ENCODE measurements around the gene MYO5B. TPM values are rescaled to one million over a fixed set of nuclear protein-coding genes. Genes with fewer than 3 reads are reported as not detected.

Gene MYO5B
- total RNA-seq, 1 experiment from 2014 or later, result 25.9 TPM

GRCh38 chr18:49997558-49997957 lies 197.4 kb downstream of the MYO5B start:
- ChIA-PET CTCF (no interaction called here), POLR2A (no interaction called here)
- peaks cover 6% of the 10 kb centered on the region for H3K4me1 Mint-ChIP-seq (ENCODE audit: insufficient read depth, unreplicated experiment)
- intact Hi-C loops (cut with micrococcal nuclease), result no loop called here
- BruUV-seq (replicated peaks), result no TSS peak
- no peak overlapping the region for H3K4me3 Mint-ChIP-seq (ENCODE audit: unreplicated experiment)
- no peak for TF ChIP-seq CTCF (IDR thresholded peaks at IDR 0.05; ENCODE audit: unreplicated experiment)
- no peaks in the 10 kb centered on the region for H3K27me3 Mint-ChIP-seq (ENCODE audit: insufficient read depth, unreplicated experiment)
- DNase-seq (ENCODE audit: unreplicated experiment), result no peak
- no peaks in the 10 kb centered on the region for H3K9me3 Mint-ChIP-seq (ENCODE audit: unreplicated experiment)
- H3K27ac Mint-ChIP-seq (ENCODE audit: low read depth, unreplicated experiment), result no peak overlapping the region
- no peaks in the 10 kb centered on the region for H3K36me3 Mint-ChIP-seq (ENCODE audit: insufficient read depth, unreplicated experiment)

GRCh38 chr18:49994410-49994809 lies 200.5 kb downstream of the MYO5B start:
- intact Hi-C loops (cut with micrococcal nuclease), result no loop called here
- H3K27ac Mint-ChIP-seq (ENCODE audit: low read depth, unreplicated experiment), result no peak overlapping the region
- no TSS peak for BruUV-seq (replicated peaks)
- H3K27me3 Mint-ChIP-seq (ENCODE audit: insufficient read depth, unreplicated experiment), result no peaks in the 10 kb centered on the region
- H3K4me1 Mint-ChIP-seq (ENCODE audit: insufficient read depth, unreplicated experiment), result no peaks in the 10 kb centered on the region
- ChIA-PET POLR2A (no interaction called here), CTCF (no interaction called here)
- no peak overlapping the region for H3K4me3 Mint-ChIP-seq (ENCODE audit: unreplicated experiment)
- no peaks in the 10 kb centered on the region for H3K36me3 Mint-ChIP-seq (ENCODE audit: insufficient read depth, unreplicated experiment)
- H3K9me3 Mint-ChIP-seq (ENCODE audit: unreplicated experiment), result no peaks in the 10 kb centered on the region
- no peak for TF ChIP-seq CTCF (IDR thresholded peaks at IDR 0.05; ENCODE audit: unreplicated experiment)
- DNase-seq (ENCODE audit: unreplicated experiment), result no peak

- POLR2A ChIA-PET, result no interaction called here
- intact Hi-C loops (cut with micrococcal nuclease), result no loop called here
These were observed 201.6 kb downstream of the MYO5B start for GRCh38 chr18:49993299-49993698.

GRCh38 chr18:49988733-49989132 lies 206.2 kb downstream of the MYO5B start:
- Mint-ChIP-seq H3K9me3 (ENCODE audit: unreplicated experiment) (no peaks in the 10 kb centered on the region), H3K4me1 (ENCODE audit: insufficient read depth, unreplicated experiment) (no peaks in the 10 kb centered on the region), H3K4me3 (ENCODE audit: unreplicated experiment) (no peak overlapping the region), H3K27me3 (ENCODE audit: insufficient read depth, unreplicated experiment) (no peaks in the 10 kb centered on the region), H3K36me3 (ENCODE audit: insufficient read depth, unreplicated experiment) (no peaks in the 10 kb centered on the region), H3K27ac (ENCODE audit: low read depth, unreplicated experiment) (no peak overlapping the region)
- ChIA-PET CTCF (no interaction called here), POLR2A (no interaction called here)
- intact Hi-C loops (cut with micrococcal nuclease), result no loop called here
- no peak for DNase-seq (ENCODE audit: unreplicated experiment)
- no peak for TF ChIP-seq CTCF (IDR thresholded peaks at IDR 0.05; ENCODE audit: unreplicated experiment)
- no TSS peak for BruUV-seq (replicated peaks)

More at GRCh38 chr18:49993299-49993698, 201.6 kb downstream of the MYO5B start:
- no peaks in the 10 kb centered on the region for H3K4me1 Mint-ChIP-seq (ENCODE audit: insufficient read depth, unreplicated experiment)
- H3K27me3 Mint-ChIP-seq (ENCODE audit: insufficient read depth, unreplicated experiment), result no peaks in the 10 kb centered on the region
- H3K9me3 Mint-ChIP-seq (ENCODE audit: unreplicated experiment), result no peaks in the 10 kb centered on the region
- no peak overlapping the region for H3K27ac Mint-ChIP-seq (ENCODE audit: low read depth, unreplicated experiment)
- no TSS peak for BruUV-seq (replicated peaks)
- no peaks in the 10 kb centered on the region for H3K36me3 Mint-ChIP-seq (ENCODE audit: insufficient read depth, unreplicated experiment)
- CTCF ChIA-PET, result no interaction called here
- no peak for TF ChIP-seq CTCF (IDR thresholded peaks at IDR 0.05; ENCODE audit: unreplicated experiment)
- no peak overlapping the region for H3K4me3 Mint-ChIP-seq (ENCODE audit: unreplicated experiment)
- DNase-seq (ENCODE audit: unreplicated experiment), result no peak
